NOMO-1 treated with dmso at 0.1 percent for 144 hours (cell line): ENCODE data around the gene CLK2.
A peak's percentile ranks its signal among the peaks of the same experiment; 100 is the strongest.
"Not testable (repeated sequence)": the region's sequence is repeated elsewhere in the genome, so short reads cannot be mapped to it uniquely, and the experiment has no call there.

Experiments used
- DNase-seq: peaks from one replicate; lab custom pipeline; 2025; ENCODE audit not compliant: unreplicated experiment; lab: John Stamatoyannopoulos, UW

Gene CLK2

DNA sequence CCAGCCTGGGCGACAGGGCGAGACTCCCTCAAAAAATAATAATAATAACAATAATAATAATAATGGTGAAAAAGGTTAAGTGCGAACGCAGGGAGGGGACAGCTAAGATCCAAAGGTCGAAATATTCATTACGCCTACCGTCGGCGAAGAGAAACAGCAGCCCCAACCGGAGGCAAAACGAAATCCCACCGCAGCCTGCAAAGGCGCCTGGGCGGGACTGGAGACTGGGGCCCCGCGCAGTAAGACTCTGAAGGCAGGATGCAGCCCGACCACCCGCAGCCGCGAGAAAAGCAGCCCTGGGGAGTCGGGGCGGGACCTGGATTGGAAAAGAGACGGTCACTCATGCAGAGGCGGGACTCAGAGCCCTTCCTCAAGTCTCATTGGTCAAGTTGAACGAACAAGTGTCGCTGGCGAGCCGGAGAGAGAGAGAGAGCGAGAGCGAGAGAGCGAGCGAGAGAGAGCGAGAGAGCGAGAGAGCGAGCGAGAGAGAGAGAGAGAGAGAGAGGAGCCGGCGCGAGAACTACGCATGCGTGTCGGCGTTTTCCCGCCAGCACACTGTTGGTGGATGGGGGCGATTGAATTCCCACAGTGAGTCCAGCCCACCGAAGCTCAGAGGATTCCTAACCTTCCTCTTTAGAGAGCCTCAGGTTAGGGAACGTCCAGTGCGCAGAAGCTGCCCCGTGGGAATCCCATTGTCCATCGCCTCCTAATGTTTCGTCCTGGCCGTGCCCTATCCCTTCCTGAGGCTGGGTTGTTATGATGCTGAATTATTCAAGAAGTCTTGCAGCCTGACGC, 28.7 kb downstream of the CLK2 start:
- peak; percentile 96 for DNase-seq

DNA sequence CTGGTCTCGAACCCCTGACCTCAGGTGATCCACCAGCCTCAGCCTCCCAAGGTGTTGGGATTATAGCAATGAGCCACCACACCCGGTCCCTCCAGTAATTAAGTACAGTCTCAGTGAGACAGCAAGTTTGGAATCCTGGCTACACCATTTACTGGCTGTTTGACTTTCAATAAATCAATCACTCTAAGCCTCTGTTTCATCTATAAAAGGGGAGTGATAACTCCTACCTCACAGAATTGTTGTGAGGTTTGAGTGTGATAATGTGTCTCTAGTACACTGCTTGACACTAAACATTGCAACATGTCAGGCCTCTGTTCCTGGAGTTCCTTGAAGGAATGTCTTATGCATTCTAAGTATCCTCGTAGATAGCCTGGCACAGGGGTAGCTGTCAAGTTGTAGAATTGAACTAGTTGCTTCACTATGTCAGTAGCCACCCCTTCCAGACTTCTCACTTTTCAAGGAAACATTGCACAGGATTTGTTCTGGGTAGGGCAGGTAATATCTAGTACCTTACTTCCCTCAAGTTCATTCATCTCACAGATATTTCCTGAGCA, 30.4 kb downstream of the CLK2 start:
- DNase-seq: no peak

- DNase-seq: peak; percentile 76
These were observed 31.5 kb downstream of the CLK2 start for GRCh38 chr1:155241841-155242264.

GRCh38 chr1:155241069-155241679, 32.1 kb downstream of the CLK2 start:
- peak; percentile 51 for DNase-seq

GRCh38 chr1:155236451-155236850, 36.9 kb downstream of the CLK2 start:
- no peak for DNase-seq

- not testable (repeated sequence) for DNase-seq
These were observed 37.9 kb downstream of the CLK2 start for GRCh38 chr1:155235375-155235774.

GRCh38 chr1:155233502-155233901, 39.8 kb downstream of the CLK2 start:
- DNase-seq: not testable (repeated sequence)

- DNase-seq: not testable (repeated sequence)
These were observed 41.0 kb downstream of the CLK2 start for GRCh38 chr1:155232001-155232978.

- DNase-seq: not testable (repeated sequence)
These were observed 42.0 kb downstream of the CLK2 start for GRCh38 chr1:155231302-155231701.

GRCh38 chr1:155228096-155228427, 45.2 kb downstream of the CLK2 start:
- no peak for DNase-seq

GRCh38 chr1:155227261-155228095, 45.8 kb downstream of the CLK2 start:
- peak; percentile 95 for DNase-seq

DNA sequence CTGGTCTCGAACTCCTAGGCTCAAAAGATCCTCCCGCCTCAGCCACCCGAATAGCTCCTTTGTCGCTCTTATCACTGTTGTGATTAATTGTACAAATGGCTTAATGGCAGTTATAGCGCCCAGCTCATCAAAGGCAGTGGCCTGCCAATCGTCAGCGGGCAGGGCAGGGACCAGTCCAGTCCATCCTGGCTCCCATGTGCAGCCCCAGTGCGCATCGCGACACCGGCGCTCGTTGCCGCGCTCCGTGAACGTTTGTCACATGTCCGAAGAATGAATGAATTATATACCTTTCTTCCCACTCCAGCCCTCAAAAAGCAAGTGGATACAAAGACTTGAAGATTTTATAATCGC, 46.4 kb downstream of the CLK2 start:
- DNase-seq: no peak

GRCh38 chr1:155226188-155226909, 47.0 kb downstream of the CLK2 start:
- peak; percentile 94 for DNase-seq

DNA sequence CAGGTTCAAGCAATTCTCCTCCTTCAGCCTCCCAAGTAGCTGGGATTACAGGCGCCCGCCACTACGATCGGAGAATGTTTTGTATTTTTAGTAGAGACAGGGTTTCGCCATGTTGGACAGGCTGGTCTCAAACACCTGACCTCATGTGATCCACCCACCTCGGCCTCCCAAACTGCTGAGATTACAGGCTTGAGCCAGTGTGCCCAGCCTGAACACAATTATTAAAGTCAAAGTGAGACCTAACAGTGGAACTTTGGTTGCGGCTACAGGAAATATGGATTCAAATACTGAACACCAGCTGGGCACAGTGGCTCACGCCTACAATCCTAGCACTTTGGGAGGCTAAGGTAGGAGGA, 47.9 kb downstream of the CLK2 start:
- DNase-seq: not testable (repeated sequence)

DNA sequence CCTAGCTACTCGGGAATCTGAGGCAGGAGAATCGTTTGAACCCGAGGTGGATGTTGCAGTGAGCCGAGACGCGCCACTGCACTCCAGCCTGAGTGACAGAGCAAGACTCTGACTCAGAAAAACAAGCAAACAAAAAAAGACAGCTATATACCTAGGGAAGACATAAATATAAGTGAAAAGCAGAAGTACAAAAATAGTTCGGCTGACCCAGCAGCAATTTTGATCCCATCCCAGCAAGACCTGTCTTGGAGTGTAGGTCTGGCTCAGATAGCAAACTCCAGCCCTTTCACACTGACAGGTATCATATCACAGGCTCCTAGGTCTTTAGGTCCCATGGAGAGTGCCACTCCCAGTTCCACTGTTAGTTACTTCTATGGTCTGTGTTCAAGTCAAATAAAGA, 50.3 kb downstream of the CLK2 start:
- DNase-seq: peak; percentile 32

DNA sequence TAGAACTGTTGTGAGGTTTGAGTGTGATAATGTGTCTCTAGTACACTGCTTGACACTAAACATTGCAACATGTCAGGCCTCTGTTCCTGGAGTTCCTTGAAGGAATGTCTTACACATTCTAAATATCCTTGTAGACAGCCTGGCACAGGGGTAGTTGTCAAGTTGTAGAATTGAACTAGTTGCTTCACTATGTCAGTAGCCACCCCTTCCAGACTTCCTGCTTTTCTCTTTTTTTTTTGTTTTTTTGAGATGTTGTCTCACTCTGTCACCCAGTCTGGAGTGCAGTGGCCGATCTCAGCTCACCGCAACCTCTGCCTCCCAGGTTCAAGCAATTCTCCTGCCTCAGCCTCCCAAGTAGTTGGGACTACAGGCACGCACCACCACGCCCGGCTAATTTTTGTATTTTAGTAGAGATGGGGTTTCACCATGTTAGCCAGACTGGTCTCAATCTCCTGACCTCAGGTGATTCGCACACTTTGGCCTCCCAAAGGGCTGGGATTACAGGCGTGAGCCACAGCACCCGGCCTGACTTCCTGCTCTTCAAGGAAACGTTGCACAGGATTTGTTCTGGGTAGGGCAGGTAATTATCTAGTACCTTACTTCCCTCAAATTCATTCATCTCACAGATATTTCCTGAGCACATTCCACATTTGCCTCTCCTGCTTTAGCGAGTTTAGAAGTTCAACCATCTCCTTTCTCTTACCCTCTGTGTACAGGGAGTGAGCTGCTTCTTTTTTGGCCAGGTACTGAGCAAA, 52.9 kb downstream of the CLK2 start:
- DNase-seq: not testable (repeated sequence)

DNA sequence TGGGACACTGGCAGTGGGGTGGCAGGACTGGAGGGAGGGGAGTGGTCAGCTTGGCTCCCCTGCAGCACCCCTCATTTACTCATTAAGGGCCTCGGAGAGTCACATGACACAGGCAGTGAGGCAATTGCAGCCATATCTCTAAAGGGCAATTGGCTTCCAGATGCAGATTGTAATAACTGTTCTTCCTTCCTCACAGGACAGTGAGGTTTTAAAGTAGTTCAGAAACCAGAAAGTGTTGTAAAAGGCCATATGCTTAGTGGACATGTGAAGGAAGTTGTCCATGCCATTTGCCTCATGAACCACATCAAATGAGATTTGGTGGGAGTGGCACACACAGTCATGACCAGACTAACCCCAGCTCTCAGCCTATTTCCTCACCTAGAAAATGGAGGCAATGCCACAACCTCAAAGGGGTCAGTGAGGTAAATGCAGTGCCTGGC, 53.7 kb downstream of the CLK2 start:
- peak; percentile 43 for DNase-seq

DNA sequence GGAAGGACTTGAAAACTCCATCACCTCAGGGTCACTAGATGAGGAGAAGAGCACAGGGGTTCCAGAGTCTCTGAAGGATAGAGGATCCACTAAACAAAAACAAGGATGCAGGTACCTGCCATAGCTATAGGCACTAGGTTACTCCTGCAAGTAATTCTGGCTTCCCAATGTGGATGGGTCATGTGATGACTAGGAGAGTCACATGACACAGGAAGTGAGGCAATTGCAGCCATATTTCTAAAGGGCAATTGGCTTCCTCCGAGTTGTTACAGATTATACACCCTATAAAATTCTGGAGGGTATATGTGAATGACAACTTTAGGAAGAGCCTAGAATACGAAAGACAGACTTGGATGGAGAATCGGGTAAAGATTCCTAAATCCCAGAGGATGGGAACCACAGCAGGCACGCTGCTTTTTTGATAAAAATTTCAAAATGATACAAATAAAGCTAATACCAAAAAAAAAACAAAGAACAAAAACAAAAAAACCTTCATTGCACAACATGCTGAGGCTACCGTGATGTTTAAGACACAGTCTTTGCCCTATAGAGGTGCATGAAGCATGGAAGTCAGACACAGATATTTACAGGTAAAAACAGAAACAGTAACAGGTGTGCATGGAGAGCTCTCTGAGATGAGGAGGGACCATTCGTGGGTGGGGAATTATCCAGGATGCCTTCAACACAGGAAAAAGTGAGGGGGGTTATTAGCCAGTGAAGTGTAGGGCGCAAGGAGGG, 54.3 kb downstream of the CLK2 start:
- DNase-seq: no peak
